Stimulated activated naive B cell treated with anti-CD40 and anti-IgM and Interleukin-4, amounts not matched to agents 10 μg/mL and 1 μg/mL and 100 μg/mL, for 72 hours (primary cell): ENCODE measurements around the gene NBAS.
"Not testable (repeated sequence)": the region's sequence is repeated elsewhere in the genome, so short reads cannot be mapped to it uniquely, and the experiment has no call there.

Experiments used
- ATAC-seq, 2 donors: fragments of 150-1000 bp; cut with Tn5 transposase; replicated peaks; 2 replicates each; pipeline ENCODE4 v1.10.0; 2021; ENCODE audit warnings: moderate library complexity in 1 of 2
- DNase-seq: peaks from one replicate; pipeline ENCODE4 v3.0.0; 2021
- H3K27ac Mint-ChIP-seq: one replicate; pipeline ENCODE4 v1.8.0; 2022; ENCODE audit warnings: mild to moderate bottlenecking, mixed read lengths
- H3K27me3 Mint-ChIP-seq, 2 donors: one replicate each; pipeline ENCODE4 v1.8.0; 2022; ENCODE audit warnings: mixed read lengths in 2 of 2
- H3K36me3 Mint-ChIP-seq, 2 donors: one replicate each; pipeline ENCODE4 v1.8.0; 2022; ENCODE audit warnings: mixed read lengths in 2 of 2, mild to moderate bottlenecking in 1 of 2
- H3K4me1 Mint-ChIP-seq, 2 donors: one replicate each; pipeline ENCODE4 v1.8.0; 2022; ENCODE audit warnings: mixed read lengths in 2 of 2, mild to moderate bottlenecking in 1 of 2
- H3K4me3 Mint-ChIP-seq, 2 donors: one replicate each; pipeline ENCODE4 v1.8.0; 2022; ENCODE audit warnings: mild to moderate bottlenecking in 2 of 2, mixed read lengths in 2 of 2, moderate library complexity in 1 of 2
- H3K9me3 Mint-ChIP-seq, 2 donors: one replicate each; pipeline ENCODE4 v1.8.0; 2022; ENCODE audit warnings: mixed read lengths in 2 of 2, mild to moderate bottlenecking in 1 of 2

NBAS gene

GRCh38 chr2:15510131-15510530 is 51.0 kb downstream of the NBAS start:
- Mint-ChIP-seq H3K27ac (no peak overlapping the region), H3K4me3 (no peak overlapping the region), H3K9me3 (no peaks in the 10 kb centered on the region), H3K27me3 (no peaks in the 10 kb centered on the region), H3K36me3 (peaks cover 46 to 61% of the 10 kb centered on the region in 2 donors), H3K4me1 (no peaks in the 10 kb centered on the region)
- DNase-seq (no peak), ATAC-seq (no peak)

- H3K27me3 Mint-ChIP-seq: no peaks in the 10 kb centered on the region
- no peak overlapping the region for H3K4me3 Mint-ChIP-seq
- ATAC-seq (no peak), DNase-seq (no peak)
- no peaks in the 10 kb centered on the region for H3K9me3 Mint-ChIP-seq
- H3K27ac Mint-ChIP-seq: no peak overlapping the region
- peaks cover 42 to 61% of the 10 kb centered on the region in 2 donors for H3K36me3 Mint-ChIP-seq
- no peaks in the 10 kb centered on the region for H3K4me1 Mint-ChIP-seq
These were observed 53.4 kb downstream of the NBAS start for GRCh38 chr2:15507697-15508096.

GRCh38 chr2:15507061-15507460 is 54.1 kb downstream of the NBAS start:
- H3K36me3 Mint-ChIP-seq: peaks cover 47 to 62% of the 10 kb centered on the region in 2 donors
- H3K27ac Mint-ChIP-seq: no peak overlapping the region

GRCh38 chr2:15506229-15506819 is 54.8 kb downstream of the NBAS start:
- Mint-ChIP-seq H3K27me3 (no peaks in the 10 kb centered on the region), H3K36me3 (peaks cover 50 to 64% of the 10 kb centered on the region in 2 donors), H3K4me3 (no peak overlapping the region), H3K4me1 (no peaks in the 10 kb centered on the region), H3K9me3 (no peaks in the 10 kb centered on the region), H3K27ac (no peak overlapping the region)
- ATAC-seq (no peak), DNase-seq (no peak)

More at GRCh38 chr2:15507061-15507460, 54.1 kb downstream of the NBAS start:
- no peaks in the 10 kb centered on the region for H3K4me1 Mint-ChIP-seq
- H3K9me3 Mint-ChIP-seq: no peaks in the 10 kb centered on the region
- DNase-seq (no peak), ATAC-seq (no peak)
- H3K4me3 Mint-ChIP-seq: no peak overlapping the region
- no peaks in the 10 kb centered on the region for H3K27me3 Mint-ChIP-seq

- H3K4me3 Mint-ChIP-seq: no peak overlapping the region
- no peak overlapping the region for H3K27ac Mint-ChIP-seq
- peaks cover 46 to 60% of the 10 kb centered on the region in 2 donors for H3K36me3 Mint-ChIP-seq
- no peak for ATAC-seq
- H3K27me3 Mint-ChIP-seq: no peaks in the 10 kb centered on the region
- no peaks in the 10 kb centered on the region for H3K4me1 Mint-ChIP-seq
- no peaks in the 10 kb centered on the region for H3K9me3 Mint-ChIP-seq
- DNase-seq: no peak
These were observed 56.1 kb downstream of the NBAS start for GRCh38 chr2:15504882-15505663.

GRCh38 chr2:15499251-15499650 is 61.9 kb downstream of the NBAS start:
- ATAC-seq, DNase-seq, H3K27me3 Mint-ChIP-seq, H3K27ac Mint-ChIP-seq, H3K4me1 Mint-ChIP-seq, H3K4me3 Mint-ChIP-seq, H3K9me3 Mint-ChIP-seq: not testable (repeated sequence)
- peaks cover 35 to 57% of the 10 kb centered on the region in 2 donors for H3K36me3 Mint-ChIP-seq

- H3K4me1 Mint-ChIP-seq: no peaks in the 10 kb centered on the region
- H3K9me3 Mint-ChIP-seq: peaks cover 0 to 4% of the 10 kb centered on the region in 2 donors
- H3K36me3 Mint-ChIP-seq: peaks cover 35 to 57% of the 10 kb centered on the region in 2 donors
- H3K4me3 Mint-ChIP-seq: no peak overlapping the region
- no peak overlapping the region for H3K27ac Mint-ChIP-seq
- H3K27me3 Mint-ChIP-seq: no peaks in the 10 kb centered on the region
- ATAC-seq: no peak
- DNase-seq: no peak
These were observed 62.6 kb downstream of the NBAS start for GRCh38 chr2:15498554-15498953.

- ATAC-seq: no peak
- DNase-seq: no peak
- Mint-ChIP-seq H3K27me3 (no peaks in the 10 kb centered on the region), H3K36me3 (peaks cover 31 to 56% of the 10 kb centered on the region in 2 donors), H3K27ac (peak overlapping the region; percentile 49), H3K4me1 (no peaks in the 10 kb centered on the region), H3K9me3 (peaks cover 0 to 4% of the 10 kb centered on the region in 2 donors), H3K4me3 (no peak overlapping the region)
These were observed 66.3 kb downstream of the NBAS start for GRCh38 chr2:15494877-15495276.

GRCh38 chr2:15492773-15493325 is 68.3 kb downstream of the NBAS start:
- Mint-ChIP-seq H3K36me3 (peaks cover 21 to 48% of the 10 kb centered on the region in 2 donors), H3K27me3 (no peaks in the 10 kb centered on the region), H3K9me3 (no peaks in the 10 kb centered on the region), H3K27ac (no peak overlapping the region), H3K4me1 (no peaks in the 10 kb centered on the region), H3K4me3 (no peak overlapping the region)
- ATAC-seq (no peak), DNase-seq (no peak)

GRCh38 chr2:15486770-15487169 is 74.4 kb downstream of the NBAS start:
- Mint-ChIP-seq H3K27ac (no peak overlapping the region), H3K27me3 (no peaks in the 10 kb centered on the region), H3K4me3 (no peak overlapping the region), H3K4me1 (no peaks in the 10 kb centered on the region), H3K9me3 (peaks cover 0 to under 1% of the 10 kb centered on the region in 2 donors), H3K36me3 (peaks cover 37 to 48% of the 10 kb centered on the region in 2 donors)
- no peak for ATAC-seq
- DNase-seq: no peak

GRCh38 chr2:15485949-15486348 is 75.2 kb downstream of the NBAS start:
- no peak overlapping the region for H3K4me3 Mint-ChIP-seq
- ATAC-seq: no peak
- no peaks in the 10 kb centered on the region for H3K4me1 Mint-ChIP-seq
- peaks cover 0 to 2% of the 10 kb centered on the region in 2 donors for H3K9me3 Mint-ChIP-seq
- no peak overlapping the region for H3K27ac Mint-ChIP-seq
- no peaks in the 10 kb centered on the region for H3K27me3 Mint-ChIP-seq
- DNase-seq: no peak
- H3K36me3 Mint-ChIP-seq: peaks cover 40 to 52% of the 10 kb centered on the region in 2 donors

- no peak for ATAC-seq
- Mint-ChIP-seq H3K27ac (no peak overlapping the region), H3K36me3 (peaks cover 39 to 55% of the 10 kb centered on the region in 2 donors)
These were observed 80.1 kb downstream of the NBAS start for GRCh38 chr2:15481000-15481399.

GRCh38 chr2:15480552-15480951 is 80.6 kb downstream of the NBAS start:
- ATAC-seq: no peak
- DNase-seq: no peak
- Mint-ChIP-seq H3K4me1 (no peaks in the 10 kb centered on the region), H3K27me3 (no peaks in the 10 kb centered on the region), H3K4me3 (no peak overlapping the region), H3K36me3 (peaks cover 38 to 52% of the 10 kb centered on the region in 2 donors), H3K9me3 (peaks cover 0 to 2% of the 10 kb centered on the region in 2 donors), H3K27ac (no peak overlapping the region)

More at GRCh38 chr2:15481000-15481399, 80.1 kb downstream of the NBAS start:
- no peaks in the 10 kb centered on the region for H3K27me3 Mint-ChIP-seq
- no peaks in the 10 kb centered on the region for H3K4me1 Mint-ChIP-seq
- DNase-seq: no peak
- H3K4me3 Mint-ChIP-seq: no peak overlapping the region
- H3K9me3 Mint-ChIP-seq: peaks cover 0 to 2% of the 10 kb centered on the region in 2 donors

- no peak overlapping the region for H3K4me3 Mint-ChIP-seq
- no peak for DNase-seq
- no peaks in the 10 kb centered on the region for H3K4me1 Mint-ChIP-seq
- ATAC-seq: no peak
- peaks cover 2 to 5% of the 10 kb centered on the region in 2 donors for H3K9me3 Mint-ChIP-seq
- H3K36me3 Mint-ChIP-seq: peaks cover 56 to 71% of the 10 kb centered on the region in 2 donors
- no peaks in the 10 kb centered on the region for H3K27me3 Mint-ChIP-seq
- H3K27ac Mint-ChIP-seq: no peak overlapping the region
These were observed 88.3 kb downstream of the NBAS start for GRCh38 chr2:15472876-15473275.

- no peak overlapping the region for H3K4me3 Mint-ChIP-seq
- H3K27ac Mint-ChIP-seq: no peak overlapping the region
- H3K9me3 Mint-ChIP-seq: peaks cover 2 to 5% of the 10 kb centered on the region in 2 donors
- ATAC-seq (no peak), DNase-seq (no peak)
- peaks cover 56 to 71% of the 10 kb centered on the region in 2 donors for H3K36me3 Mint-ChIP-seq
- no peaks in the 10 kb centered on the region for H3K4me1 Mint-ChIP-seq
- no peaks in the 10 kb centered on the region for H3K27me3 Mint-ChIP-seq
These were observed 89.0 kb downstream of the NBAS start for GRCh38 chr2:15472133-15472532.
